ENCODE results near the gene LZIC. TPM values are rescaled to one million over a fixed set of nuclear protein-coding genes. Genes with fewer than 3 reads are reported as not detected.
"Not testable (repeated sequence)": the region's sequence is repeated elsewhere in the genome, so short reads cannot be mapped to it uniquely, and the experiment has no call there.

The LZIC gene
- total and polyA plus RNA-seq, 7 donors, result 23.7 to 50.4 (median 28.8) TPM

DNA sequence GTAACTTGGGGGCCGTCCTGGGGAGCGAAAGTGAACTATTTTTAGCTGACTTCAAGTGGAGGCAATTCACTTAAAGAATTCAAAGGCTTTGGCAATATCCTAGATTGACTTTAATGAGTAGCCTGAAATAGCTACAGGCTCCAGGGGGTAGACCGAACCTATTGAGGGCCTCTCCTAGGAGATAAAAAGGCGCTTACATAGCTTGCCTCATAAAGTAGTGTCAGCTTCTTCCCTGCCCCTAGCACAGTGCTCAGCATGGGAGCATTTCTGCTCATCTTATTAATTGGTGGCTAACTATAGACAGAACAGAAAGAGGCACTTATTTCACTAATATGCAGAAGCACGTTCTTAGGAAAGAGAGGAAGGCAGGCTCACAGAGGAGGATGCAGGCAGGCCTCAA, 20.8 kb downstream of the LZIC start:
- intact Hi-C loops (cut with DNase I), result no loop called here

DNA sequence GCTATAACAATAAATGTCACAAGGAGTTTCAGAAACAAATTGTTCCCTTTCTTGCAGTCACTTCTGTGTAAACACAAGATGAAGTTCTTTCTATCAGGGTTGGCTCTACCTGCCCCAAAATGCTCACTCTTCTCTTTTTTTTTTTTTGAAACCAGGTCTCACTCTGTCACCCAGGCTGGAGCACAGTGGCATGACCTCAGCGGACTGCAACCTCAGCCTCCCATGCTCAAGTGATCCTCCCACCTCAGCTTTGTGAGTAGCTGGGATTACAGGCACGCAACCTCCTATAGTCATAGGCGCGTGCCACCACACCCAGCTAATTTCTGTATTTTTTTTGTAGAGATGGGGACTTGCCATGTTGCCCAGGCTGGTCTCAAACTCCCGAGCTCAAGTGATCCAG, 22.6 kb downstream of the LZIC start:
- WGBS, 2 donors, result 94 to 95% methylated on average over 5 of the region's 5 CpGs
- Histone ChIP-seq H3K9me3 (no peaks in the 10 kb centered on the region), H3K27ac (no peak overlapping the region), H3K4me3 (no peak overlapping the region), H3K36me3 (no peaks in the 10 kb centered on the region), H3K4me1 (no peaks in the 10 kb centered on the region), H3K27me3 (no peaks in the 10 kb centered on the region)
- no peak for TF ChIP-seq EP300 (IDR thresholded peaks at IDR 0.05)
- TF ChIP-seq POLR2A (IDR thresholded peaks at IDR 0.05), result no peak
- intact Hi-C loops (cut with DNase I), result no loop called here
- DNase-seq, result no peak

More for the DNA sequence above, 20.8 kb downstream of the LZIC start:
- H3K4me3 ChIP-seq, result no peak overlapping the region
- H3K9me3 ChIP-seq, result no peaks in the 10 kb centered on the region
- WGBS, 2 donors, result 79 to 88% methylated on average over 5 of the region's 5 CpGs
- TF ChIP-seq POLR2AphosphoS5 (IDR thresholded peaks at IDR 0.05) (no peak), POLR2A (IDR thresholded peaks at IDR 0.05) (no peak), EP300 (IDR thresholded peaks at IDR 0.05) (no peak)
- TF ChIP-seq, protein P1, sequence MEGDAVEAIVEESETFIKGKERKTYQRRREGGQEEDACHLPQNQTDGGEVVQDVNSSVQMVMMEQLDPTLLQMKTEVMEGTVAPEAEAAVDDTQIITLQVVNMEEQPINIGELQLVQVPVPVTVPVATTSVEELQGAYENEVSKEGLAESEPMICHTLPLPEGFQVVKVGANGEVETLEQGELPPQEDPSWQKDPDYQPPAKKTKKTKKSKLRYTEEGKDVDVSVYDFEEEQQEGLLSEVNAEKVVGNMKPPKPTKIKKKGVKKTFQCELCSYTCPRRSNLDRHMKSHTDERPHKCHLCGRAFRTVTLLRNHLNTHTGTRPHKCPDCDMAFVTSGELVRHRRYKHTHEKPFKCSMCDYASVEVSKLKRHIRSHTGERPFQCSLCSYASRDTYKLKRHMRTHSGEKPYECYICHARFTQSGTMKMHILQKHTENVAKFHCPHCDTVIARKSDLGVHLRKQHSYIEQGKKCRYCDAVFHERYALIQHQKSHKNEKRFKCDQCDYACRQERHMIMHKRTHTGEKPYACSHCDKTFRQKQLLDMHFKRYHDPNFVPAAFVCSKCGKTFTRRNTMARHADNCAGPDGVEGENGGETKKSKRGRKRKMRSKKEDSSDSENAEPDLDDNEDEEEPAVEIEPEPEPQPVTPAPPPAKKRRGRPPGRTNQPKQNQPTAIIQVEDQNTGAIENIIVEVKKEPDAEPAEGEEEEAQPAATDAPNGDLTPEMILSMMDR (IDR thresholded peaks at IDR 0.05), result no peak
- H3K27ac ChIP-seq, result no peak overlapping the region
- no peaks in the 10 kb centered on the region for H3K27me3 ChIP-seq
- DNase-seq, result no peak
- H3K4me1 ChIP-seq, result no peaks in the 10 kb centered on the region
- no peaks in the 10 kb centered on the region for H3K36me3 ChIP-seq

DNA sequence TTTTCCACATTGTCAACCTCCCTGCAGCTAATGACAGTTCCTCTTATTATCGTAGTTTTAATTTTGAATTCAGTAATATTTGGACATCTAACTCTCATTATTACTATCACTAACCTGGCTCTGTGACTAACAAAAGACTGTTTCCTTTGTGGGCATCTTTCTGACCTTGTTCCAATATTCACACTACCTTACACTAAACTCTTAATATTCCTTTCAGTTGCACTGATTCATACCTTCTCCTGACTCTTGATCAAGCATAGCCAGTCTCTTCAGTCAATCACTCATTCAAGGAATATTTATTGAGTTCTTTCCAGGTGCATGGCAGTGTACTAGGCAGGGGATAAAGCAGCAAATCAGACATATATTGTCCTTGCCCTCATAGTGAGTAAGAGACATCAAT, 25.3 kb downstream of the LZIC start:
- TF ChIP-seq, protein P1 (IDR thresholded peaks at IDR 0.05), result no peak
- TF ChIP-seq POLR2AphosphoS5 (IDR thresholded peaks at IDR 0.05) (no peak), EP300 (IDR thresholded peaks at IDR 0.05) (no peak), POLR2A (IDR thresholded peaks at IDR 0.05) (no peak)
- H3K9me3 ChIP-seq, result no peaks in the 10 kb centered on the region
- H3K4me3 ChIP-seq, result no peak overlapping the region
- no peaks in the 10 kb centered on the region for H3K4me1 ChIP-seq
- H3K36me3 ChIP-seq, result no peaks in the 10 kb centered on the region
- 80 to 94% methylated on average over 1 of the region's 1 CpG for WGBS, 2 donors
- intact Hi-C loops (cut with DNase I), result no loop called here
- no peak overlapping the region for H3K27ac ChIP-seq
- H3K27me3 ChIP-seq, result no peaks in the 10 kb centered on the region
- no peak for DNase-seq

DNA sequence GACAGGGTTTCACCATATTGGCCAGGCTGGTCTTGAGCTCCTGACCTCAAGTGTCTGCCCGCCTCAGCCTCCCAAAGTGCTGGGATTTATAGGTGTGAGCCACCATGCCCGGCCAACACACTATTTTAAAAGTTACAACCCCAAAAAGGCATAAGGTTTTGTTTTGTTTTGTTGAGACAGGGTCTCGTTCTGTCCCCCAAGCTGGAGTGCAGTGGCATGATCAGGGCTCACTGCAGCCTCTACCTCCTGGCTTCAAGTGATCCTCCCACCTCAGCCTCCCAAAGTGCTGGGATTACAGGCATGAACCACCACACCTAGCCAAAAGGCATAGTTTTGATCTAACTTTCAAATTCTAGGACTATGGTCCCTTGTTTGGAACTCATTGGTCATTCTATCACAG, 25.7 kb downstream of the LZIC start:
- DNase-seq, result not testable (repeated sequence)

DNA sequence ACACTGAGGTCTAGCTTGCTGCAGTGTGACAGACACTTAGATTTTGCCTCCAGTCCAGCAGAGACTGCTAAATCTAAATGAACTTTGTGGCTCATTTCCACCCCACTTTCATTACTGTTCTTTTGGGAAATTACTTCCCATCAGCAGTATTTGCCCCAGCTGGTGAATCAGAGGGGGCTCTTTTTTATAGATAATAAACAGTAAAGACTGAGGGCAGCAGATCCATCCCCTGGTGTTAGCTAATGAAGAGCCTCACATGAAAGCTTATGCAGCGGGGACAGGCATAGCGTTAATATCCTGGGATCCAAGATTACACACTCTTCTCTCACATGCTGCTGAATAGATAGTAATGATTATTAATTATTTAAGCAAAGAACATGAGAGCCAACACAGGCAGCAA, 26.7 kb downstream of the LZIC start:
- Histone ChIP-seq H3K27me3 (no peaks in the 10 kb centered on the region), H3K9me3 (no peaks in the 10 kb centered on the region), H3K27ac (no peak overlapping the region), H3K36me3 (no peaks in the 10 kb centered on the region), H3K4me3 (no peak overlapping the region), H3K4me1 (peaks cover 0 to 3% (median 2%) of the 10 kb centered on the region in 4 donors)
- no peak for TF ChIP-seq POLR2AphosphoS5 (IDR thresholded peaks at IDR 0.05)
- TF ChIP-seq EP300 (IDR thresholded peaks at IDR 0.05), result no peak
- TF ChIP-seq POLR2A (IDR thresholded peaks at IDR 0.05), result no peak
- TF ChIP-seq, protein P1 (IDR thresholded peaks at IDR 0.05), result no peak
- no peak for DNase-seq
- intact Hi-C loops (cut with DNase I), result no loop called here
- WGBS, 2 donors, result 93 to 96% methylated on average over 2 of the region's 2 CpGs

More for the DNA sequence above, 25.7 kb downstream of the LZIC start:
- WGBS, 2 donors, result 86 to 90% methylated on average over 3 of the region's 3 CpGs
- H3K36me3 ChIP-seq; H3K4me1 ChIP-seq; H3K9me3 ChIP-seq; intact Hi-C loops (cut with DNase I); H3K27ac ChIP-seq; H3K4me3 ChIP-seq; H3K27me3 ChIP-seq: not testable (repeated sequence)

DNA sequence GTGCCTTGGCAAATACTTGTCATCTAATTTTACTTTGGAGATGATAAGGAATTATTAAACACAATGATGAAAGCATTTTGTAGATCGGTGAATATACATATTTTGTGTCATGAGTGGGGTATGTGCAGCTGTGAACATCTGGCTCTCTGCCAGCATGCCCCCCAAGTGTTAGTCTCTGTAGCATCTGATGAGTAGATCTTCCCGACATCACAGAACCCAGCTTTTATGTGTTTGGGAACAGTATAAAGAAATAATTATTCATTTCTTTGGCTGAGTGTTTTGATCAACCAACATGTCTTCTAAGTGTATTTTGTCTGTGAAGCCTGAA, 28.6 kb downstream of the LZIC start:
- intact Hi-C loops (cut with DNase I), result no loop called here
- Histone ChIP-seq H3K27me3 (no peaks in the 10 kb centered on the region), H3K9me3 (no peaks in the 10 kb centered on the region), H3K27ac (no peak overlapping the region), H3K4me3 (no peak overlapping the region), H3K4me1 (peaks cover 0 to 10% (median 8%) of the 10 kb centered on the region in 4 donors), H3K36me3 (no peaks in the 10 kb centered on the region)
- DNase-seq, result no peak
- TF ChIP-seq EP300 (IDR thresholded peaks at IDR 0.05) (no peak), POLR2A (IDR thresholded peaks at IDR 0.05) (no peak), POLR2AphosphoS5 (IDR thresholded peaks at IDR 0.05) (no peak)
- TF ChIP-seq, protein P1 (IDR thresholded peaks at IDR 0.05), result no peak
- WGBS, 2 donors, result 72 to 73% methylated on average over 2 of the region's 2 CpGs

All from sigmoid colon (tissue), 7 donors.